Measurements from ENCODE around the gene S100A8. TPM values are rescaled to one million over a fixed set of nuclear protein-coding genes. Genes with fewer than 3 reads are reported as not detected.

The S100A8 gene
- total RNA-seq, result not detected in 2 replicates

GRCh38 chr1:153390938-153391710 is at the start of gene S100A8:
Gene S100A8, minus strand, starts transcription at chr1:153391073. Its CDS starts 538 bp downstream, at chr1:153390535.

DNA sequence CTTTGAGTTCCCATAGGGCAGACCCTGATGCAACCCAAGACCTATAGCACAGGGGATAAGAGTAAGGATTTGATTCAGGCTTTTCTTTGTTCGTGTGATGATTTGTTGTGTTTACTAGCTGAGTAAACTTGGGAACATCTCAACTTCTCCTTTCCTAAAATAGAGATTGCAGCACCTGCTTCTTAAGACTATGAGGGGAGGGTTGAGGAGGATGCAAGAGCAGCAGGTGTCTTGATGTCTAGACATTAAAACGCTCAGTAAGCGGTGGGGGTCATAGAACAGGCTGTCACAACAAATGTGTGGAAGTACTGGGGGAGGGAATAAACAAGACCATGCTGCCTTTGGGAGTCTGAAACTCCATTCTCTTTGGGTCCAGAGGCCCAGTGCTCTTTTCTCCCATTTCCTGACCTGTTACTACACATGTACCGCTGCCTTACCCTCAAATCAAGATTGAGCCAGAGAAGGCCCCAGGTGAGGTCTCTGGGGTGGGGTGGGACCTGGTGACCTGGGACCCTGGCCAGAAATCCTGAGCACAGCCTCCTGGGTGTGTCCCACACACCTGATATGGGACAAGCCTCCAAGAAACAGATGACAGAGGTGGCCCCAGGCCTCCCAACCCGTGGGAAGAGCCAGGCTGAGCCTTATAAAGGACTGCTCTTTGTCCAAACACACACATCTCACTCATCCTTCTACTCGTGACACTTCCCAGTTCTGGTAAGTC is 25.1 kb upstream of the S100A8 start, which contains the start of gene S100A7A:
S100A7A (plus strand) TSS at position 671 of the 721 bp plus-strand sequence. CDS start 1,563 bp downstream, outside the sequence.

DNA sequence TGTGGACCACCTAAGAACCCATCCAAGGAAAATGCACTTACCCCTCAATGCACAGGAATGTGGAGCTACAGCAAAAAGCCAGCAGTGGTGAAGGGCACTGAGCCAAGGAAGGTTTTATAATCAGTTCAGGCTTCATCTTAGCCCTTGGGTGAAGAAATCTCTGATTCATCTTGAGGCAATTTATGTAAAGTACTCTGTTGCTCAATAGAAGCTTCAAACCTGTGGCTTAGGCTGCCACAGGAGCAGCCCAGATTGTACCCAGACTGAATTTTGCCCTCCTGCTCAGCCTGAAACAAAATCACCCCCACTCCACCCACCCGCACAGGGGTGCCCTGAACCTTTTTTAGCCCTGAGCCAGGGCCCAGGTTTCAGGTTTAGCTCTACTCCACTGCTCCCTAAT is 15.4 kb downstream of the S100A8 start, which contains the start of gene S100A12:
S100A12 (minus strand) TSS at position 111 of the 400 bp plus-strand sequence. CDS start 1,029 bp downstream, outside the sequence.

GRCh38 chr1:153357853-153358690 is 32.8 kb downstream of the S100A8 start, which contains the start of gene S100A9:
Gene S100A9, plus strand, starts transcription at chr1:153357854. Its CDS starts 430 bp downstream, at chr1:153358284.

GRCh38 chr1:153348511-153349362 is 42.1 kb downstream of the S100A8 start, which contains the start of gene PGLYRP4:
Gene PGLYRP4, minus strand, starts transcription at chr1:153348841. Its CDS starts 909 bp downstream, at chr1:153347932.

Other genes starting within 250 kb of the S100A8 start
- not detected in 2 replicates for gene SPRR2G, start 240.2 kb downstream of the S100A8 start, total RNA-seq
- not detected in 2 replicates for gene LELP1, start 187.6 kb downstream of the S100A8 start, total RNA-seq
- not detected in 2 replicates for gene PRR9, start 173.5 kb downstream of the S100A8 start, total RNA-seq
- not detected in 2 replicates for gene LORICRIN, start 131.4 kb downstream of the S100A8 start, total RNA-seq
- gene PGLYRP3, start 78.1 kb downstream of the S100A8 start, total RNA-seq, result not detected in 2 replicates
- gene PGLYRP4, start 42.2 kb downstream of the S100A8 start, total RNA-seq, result not detected in 2 replicates
- gene S100A9, start 33.2 kb downstream of the S100A8 start, total RNA-seq, result not detected in 2 replicates
- gene S100A12, start 15.5 kb downstream of the S100A8 start, total RNA-seq, result not detected in 2 replicates
- not detected in 2 replicates for gene S100A7A, start 25.4 kb upstream of the S100A8 start, total RNA-seq
- not detected in 2 replicates for gene S100A7, start 69.6 kb upstream of the S100A8 start, total RNA-seq
- gene S100A6, start 144.9 kb upstream of the S100A8 start, total RNA-seq, result 1,170 and 1,265 TPM in 2 replicates
- not detected in 2 replicates for gene S100A5, start 149.9 kb upstream of the S100A8 start, total RNA-seq
- gene S100A4, start 154.7 kb upstream of the S100A8 start, total RNA-seq, result 662 and 686 TPM in 2 replicates
- gene S100A3, start 158.2 kb upstream of the S100A8 start, total RNA-seq, result 3.3 and 11.2 TPM in 2 replicates
- 0.24 and 1.9 TPM in 2 replicates for gene S100A2, start 174.8 kb upstream of the S100A8 start, total RNA-seq
- 134 and 164 TPM in 2 replicates for gene S100A16, start 222.1 kb upstream of the S100A8 start, total RNA-seq
- gene S100A14, start 225.3 kb upstream of the S100A8 start, total RNA-seq, result not detected in 2 replicates
- gene S100A13, start 236.4 kb upstream of the S100A8 start, total RNA-seq, result 202 and 218 TPM in 2 replicates
- 0.29 TPM in 1 of 2 replicates, not detected in the other for gene S100A1, start 237.4 kb upstream of the S100A8 start, total RNA-seq
- 24.5 and 27.5 TPM in 2 replicates for gene CHTOP, start 243.0 kb upstream of the S100A8 start, total RNA-seq

Data from cardiac ventricle fibroblast (primary cell).